Right renal pelvis (tissue), 4 donors: Measurements from ENCODE around the gene NLGN1. TPM values are rescaled to one million over a fixed set of nuclear protein-coding genes. Genes with fewer than 3 reads are reported as not detected.

Source experiments
- DNase-seq, 4 donors: peaks; one replicate each; pipeline ENCODE4 v3.0.0-alpha.2; 2013; ENCODE audit warnings: low read depth in 4 of 4, low spot score in 3 of 4, missing footprints in 1 of 4
- polyA plus RNA-seq, 4 donors: library from polyadenylated mRNA; unstranded; fragments of 120-200 nt; gene quantifications; one replicate each; pipeline ENCODE4 v1.2.1, GENCODE V29; 2013; ENCODE audit not compliant: insufficient read length in 4 of 4

NLGN1 gene
- polyA plus RNA-seq, 4 donors = 1.8 to 3.8 (median 3.0) TPM

DNA sequence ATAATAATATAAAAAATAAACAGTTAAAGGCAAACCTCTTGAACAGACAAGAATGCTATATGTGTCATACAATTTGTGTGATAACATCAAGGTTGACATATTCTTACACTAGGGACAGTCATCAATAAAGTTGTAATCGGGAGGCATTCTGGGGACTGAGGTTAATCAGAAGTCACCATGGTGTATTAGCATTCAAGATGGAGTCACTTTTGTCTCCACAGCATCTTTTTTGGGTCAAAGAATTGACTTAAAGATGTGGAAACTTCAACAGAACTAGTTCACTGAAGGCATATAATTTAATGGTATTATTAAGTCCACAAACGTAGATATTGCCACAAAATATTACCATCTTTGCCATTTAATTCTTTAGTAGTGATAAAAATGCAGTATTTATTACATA is 836.0 kb downstream of the NLGN1 start:
- DNase-seq = no peak

DNA sequence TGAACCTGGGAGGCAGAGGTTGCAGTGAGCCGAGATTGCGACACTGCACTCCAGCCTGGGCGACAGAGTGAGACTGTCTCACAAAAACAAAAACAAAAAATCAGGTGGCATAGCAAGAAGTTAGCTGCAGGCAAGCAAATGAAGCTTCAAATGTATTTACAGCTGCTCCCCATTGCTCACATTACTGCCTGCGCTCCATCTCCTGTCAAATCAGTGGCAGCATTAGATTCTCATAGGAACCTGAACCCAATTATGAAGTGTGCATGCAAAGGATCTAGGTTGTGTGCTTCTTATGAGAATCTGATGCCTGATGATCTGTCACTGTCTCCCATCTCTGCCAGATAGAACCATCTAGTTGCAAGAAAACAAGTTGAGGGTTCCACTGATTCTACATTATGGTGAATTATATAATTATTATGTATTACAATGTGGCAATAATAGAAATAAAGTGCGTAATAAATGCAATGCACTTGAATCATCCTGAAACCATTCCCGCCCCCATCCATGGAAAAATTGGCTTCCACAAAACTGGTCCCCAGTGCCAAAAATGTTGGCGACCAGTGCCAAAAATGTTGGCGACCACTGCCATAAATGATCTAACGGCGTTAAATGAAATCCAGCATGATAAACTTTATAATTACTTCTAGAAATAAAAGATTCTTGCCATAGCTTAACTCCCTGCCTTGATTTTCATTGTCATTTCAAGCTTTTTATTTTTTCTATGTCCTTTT is 844.9 kb downstream of the NLGN1 start:
- no peak for DNase-seq

DNA sequence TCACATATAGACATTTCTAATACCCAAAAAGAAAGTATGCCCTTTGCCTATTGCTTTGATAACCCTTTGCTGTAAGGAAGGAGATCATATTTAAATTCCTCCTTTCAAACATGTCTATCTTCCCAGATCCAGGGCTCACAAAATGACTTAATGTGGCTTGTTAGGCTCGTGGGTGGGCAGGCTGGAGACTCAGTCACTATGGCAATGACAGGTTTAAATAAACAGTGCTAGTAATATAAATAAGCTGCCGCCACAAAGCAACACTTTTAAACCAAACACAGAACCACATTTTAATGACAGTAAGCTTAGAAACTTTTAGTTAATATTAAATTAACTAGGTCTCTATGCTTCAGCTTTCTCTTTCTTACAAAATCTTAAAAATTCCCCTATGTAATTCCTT is 845.6 kb downstream of the NLGN1 start:
- DNase-seq = no peak

DNA sequence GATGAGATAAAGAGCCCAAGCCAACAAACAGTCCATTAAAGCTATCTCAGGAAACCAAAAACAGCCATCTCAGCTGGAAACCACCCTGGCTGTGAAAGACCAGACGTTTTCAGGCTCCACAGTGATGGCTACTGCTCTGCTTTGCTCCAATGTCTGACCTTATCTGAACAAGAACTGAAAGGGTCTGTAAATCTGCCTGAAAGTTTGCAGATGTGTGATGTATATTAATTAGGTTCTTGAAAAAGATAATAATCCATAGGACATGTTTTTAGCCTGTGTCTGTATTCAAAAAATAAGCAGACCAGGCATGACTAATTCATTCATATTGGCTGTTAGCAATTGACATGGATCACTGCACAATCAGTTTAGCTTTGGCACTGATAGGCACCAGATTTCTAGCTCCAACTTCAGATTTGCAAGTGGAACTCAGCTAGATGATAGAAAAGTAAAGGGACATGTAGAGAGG is 850.2 kb downstream of the NLGN1 start:
- no peak for DNase-seq

DNA sequence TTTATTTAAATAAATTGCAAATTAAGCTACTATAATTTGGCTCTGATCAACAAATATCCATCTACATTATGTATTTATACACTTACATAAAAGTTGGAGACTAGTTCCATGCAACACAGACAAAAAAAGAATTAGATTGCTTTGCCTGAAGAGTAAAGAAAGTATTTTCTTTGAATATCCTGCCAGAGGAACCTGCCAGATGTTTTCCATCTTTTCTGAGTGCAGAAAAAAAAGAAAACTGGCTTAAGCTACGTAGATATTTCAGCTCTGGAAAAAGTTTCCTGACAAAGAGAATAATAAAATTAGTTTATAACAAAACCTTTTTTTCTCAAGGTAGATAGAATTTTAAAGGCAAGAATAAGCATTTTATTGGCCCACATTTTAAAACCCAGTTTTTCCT is 854.1 kb downstream of the NLGN1 start:
- DNase-seq = peak in 3 of 4 donors; percentile 24 to 37 (median 30)

DNA sequence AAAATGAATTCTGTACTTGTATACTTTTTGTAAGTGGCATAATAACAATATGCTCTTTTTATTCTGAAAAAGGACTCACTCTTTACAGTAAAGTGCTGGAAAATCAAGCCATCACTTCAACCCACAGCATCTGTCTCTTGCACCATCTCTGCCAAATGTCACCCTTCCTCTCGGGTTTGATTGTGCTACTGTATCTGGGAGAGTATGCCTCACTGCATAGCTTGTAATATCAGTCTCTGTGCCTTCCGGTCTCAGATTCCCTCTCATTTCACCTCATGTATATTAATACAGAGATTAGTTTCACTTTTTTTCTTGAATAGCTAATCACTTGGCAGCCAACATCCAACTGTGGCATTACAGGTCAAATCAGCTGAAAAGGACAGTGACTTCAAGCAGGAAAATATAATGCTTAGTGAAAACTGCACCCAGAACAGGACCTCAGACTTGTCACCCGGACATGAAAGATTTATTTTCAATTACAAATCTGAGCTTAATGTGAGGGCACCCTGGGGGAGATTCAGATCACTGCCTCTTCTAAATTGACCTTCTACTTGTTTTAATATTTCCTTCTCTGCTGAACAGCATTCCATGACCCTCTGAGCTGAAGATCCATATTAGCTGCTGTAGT is 855.8 kb downstream of the NLGN1 start:
- no peak for DNase-seq

- DNase-seq = no peak
These were observed 856.4 kb downstream of the NLGN1 start for GRCh38 chr3:174253940-174254339.

GRCh38 chr3:174255454-174255853 is 857.9 kb downstream of the NLGN1 start:
- no peak for DNase-seq

GRCh38 chr3:174266476-174266875 is 868.9 kb downstream of the NLGN1 start:
- DNase-seq = no peak

DNA sequence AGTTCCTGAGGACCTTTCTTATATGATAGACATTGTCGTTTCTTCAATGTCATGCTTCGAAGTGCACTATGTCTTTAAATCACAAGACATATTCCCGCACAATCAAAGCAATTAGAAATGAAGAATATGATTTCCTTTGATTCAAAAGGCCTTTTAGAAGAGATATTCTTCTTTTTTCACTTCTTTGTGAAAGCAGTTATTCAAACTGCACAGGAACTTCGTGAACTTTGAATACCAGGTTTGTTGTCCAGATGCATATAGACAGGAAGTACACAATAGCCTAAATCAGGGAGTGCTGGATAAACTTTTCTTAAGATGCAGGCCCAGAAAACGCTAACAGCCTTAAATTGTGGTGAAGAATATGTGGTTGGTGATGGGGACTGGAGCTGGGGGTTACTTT is 870.5 kb downstream of the NLGN1 start:
- no peak for DNase-seq

DNA sequence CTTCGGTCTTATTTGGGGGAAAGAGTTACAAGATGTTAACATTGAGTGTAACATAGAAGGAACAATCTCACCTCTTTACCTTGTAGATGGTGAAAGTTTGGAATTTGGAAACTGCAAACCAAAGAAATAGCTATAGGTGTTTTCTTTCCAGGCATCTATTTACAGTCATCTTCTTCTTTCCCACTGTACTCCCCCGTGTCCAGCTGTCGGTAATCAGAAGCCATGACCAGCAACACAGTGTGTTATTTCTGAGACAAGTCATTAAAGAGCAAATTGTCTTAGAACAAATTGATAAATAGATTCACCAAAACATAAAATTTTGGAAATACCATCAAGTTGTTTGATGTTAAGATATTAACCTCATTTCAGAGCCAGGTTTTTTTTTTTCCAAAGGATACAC is 871.0 kb downstream of the NLGN1 start:
- DNase-seq = peak in 3 of 4 donors; percentile 16 to 27 (median 20)

DNA sequence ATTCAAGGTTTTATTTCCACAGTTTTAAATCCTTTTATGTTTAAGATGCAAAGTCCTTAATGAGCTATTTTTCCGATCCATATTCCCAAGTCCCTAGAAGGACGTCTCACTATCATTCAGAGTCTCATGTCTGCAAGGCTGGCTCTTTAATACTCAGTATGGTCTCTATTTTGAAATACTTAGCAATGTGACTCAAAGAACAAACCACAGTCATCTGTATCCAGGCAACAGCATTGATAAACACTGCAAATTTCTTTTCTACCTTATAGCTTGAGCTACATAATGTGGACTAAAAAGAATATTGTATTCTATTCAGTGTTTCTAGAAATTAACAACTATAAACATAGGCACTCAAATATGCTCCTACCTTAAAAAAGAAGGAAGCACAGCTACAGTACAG is 873.3 kb downstream of the NLGN1 start:
- DNase-seq = no peak

DNA sequence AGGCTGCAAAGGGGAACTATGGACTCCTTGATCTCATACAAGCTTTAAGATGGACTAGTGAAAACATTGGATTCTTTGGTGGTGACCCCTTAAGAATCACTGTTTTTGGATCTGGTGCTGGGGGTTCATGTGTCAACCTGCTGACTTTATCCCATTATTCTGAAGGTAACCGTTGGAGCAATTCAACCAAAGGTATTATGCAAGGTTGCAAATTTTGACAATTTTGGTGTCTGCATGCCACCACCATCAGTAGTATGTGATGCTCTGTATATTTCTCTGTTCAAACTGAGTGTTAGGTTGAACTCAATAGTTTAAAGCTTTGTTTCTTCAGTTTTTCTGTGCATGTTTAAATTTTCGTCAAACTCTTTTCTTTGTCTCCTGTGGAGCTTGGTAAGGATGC is 877.8 kb downstream of the NLGN1 start:
- no peak for DNase-seq

DNA sequence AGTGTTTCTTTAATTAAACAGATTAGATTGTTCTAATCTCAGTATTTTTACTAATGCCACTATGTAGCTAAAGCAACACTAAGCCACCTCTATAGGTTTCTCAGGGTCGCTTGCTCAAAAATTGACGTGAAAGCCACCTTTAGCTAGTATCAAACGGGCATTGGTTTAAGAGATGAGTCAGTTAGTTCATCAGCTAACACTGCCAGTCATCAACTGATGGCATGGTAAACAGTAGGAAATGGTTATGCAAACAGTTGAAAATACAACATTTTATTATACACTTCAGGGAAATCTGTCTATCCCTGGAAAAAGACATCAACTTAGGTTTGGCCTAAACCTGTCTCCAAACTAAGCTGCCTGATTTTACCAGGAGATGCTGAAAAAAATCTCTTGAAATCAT is 879.3 kb downstream of the NLGN1 start:
- DNase-seq = no peak

- DNase-seq = no peak
These were observed 880.5 kb downstream of the NLGN1 start for GRCh38 chr3:174278094-174278493.

GRCh38 chr3:174280186-174280585 is 882.6 kb downstream of the NLGN1 start:
- DNase-seq = no peak

DNA sequence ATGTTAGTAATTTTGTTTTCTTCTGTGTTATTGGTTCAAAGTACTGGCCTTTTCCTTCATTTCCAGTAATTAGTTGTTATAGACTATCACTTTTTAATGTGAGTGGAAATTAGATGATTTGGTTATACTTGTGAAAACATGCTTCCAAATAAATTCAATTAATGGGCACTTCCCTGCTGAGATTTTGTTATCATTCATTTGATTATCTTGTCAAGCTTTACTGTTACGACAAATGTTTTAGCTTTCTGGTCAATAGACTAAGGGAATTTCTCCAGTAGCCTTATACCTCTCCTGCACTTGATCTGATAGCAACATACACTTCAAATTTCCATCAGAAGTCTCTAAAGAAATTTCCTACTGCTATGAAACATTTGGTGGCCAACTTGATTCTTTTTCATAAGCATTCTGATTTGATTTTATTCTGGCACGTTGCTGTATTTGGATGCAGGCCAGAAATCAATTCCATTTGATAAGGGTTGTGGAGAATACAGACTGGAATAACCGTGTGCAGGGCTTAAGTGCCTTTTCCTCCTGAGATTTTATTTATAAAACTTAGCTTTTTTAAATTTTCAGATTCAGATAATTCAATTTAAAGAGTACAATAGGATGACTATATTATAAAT is 887.8 kb downstream of the NLGN1 start:
- no peak for DNase-seq

DNA sequence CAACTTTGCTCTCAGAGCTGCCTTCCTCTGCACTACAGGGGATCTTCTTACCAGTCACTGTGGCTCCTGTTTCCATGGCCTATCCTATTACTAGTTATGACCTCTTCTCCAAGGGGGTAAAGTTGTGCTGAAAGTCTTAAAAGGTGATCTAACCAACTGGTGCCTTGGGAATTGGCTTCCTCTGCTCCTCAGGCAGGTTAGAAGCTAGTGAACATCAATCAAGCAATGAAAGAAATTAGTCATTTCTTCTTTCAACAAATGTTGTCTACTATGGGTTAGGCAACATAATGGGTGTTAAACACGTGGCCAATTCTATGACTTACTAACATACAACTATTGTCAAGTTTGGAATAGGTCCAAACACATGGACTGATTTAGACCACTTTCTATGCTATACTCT is 890.2 kb downstream of the NLGN1 start:
- no peak for DNase-seq

DNA sequence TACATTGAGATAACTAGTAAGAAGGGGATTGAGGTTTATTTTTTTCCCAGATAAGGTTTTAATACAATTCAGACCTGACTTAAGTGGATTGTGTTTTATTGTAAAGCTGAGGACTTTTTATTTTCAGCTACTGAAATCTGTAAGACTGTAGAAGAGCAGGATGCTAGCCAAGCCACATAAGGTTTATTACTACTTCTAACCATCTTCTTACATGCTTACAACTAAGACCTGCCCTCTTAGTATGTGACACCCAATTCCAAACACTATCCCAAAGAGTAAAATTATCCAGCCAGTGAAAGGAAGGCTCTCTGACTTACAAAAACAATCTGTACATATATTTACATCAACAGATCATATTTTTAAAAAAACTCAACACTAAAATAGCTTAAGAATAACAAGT is 897.1 kb downstream of the NLGN1 start:
- DNase-seq = no peak

DNA sequence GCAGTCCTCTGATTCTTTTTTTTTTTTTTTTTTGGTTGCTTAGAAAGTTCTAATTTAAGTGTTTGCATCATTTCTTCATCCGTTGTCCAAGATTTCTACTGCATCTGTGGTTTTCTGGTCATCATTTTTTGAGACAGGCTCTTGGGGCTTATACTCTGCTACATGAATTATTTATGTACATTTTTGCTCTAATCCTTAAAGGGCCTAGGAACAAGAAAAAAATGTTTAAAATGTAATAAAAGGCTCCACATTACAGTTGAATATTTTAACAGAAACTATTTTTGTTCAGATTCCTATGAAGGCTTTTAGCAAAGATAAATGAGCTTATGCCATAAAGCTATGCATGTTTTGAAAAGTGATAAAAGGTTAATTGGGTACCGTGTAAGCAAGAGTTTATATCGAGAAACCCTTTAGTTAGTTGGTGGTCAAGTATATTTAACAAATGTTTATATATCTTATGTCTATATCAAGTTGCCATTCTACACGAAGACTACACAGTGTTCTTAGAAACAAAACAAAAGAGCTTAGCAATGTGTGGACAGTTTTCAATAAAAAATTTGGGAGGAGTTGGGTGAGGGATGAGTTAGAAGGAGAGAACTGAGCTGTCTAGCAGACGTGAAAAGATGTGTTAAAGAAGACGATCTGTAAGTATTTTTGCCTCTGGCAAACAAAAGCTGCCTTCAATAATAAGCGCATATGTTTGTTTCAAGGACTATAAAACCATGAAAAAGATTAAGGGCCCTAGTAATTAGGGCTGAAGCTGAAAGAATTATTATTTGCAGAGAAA is 898.0 kb downstream of the NLGN1 start:
- DNase-seq = no peak

- no peak for DNase-seq
These were observed 905.3 kb downstream of the NLGN1 start for GRCh38 chr3:174302746-174303315.
